ENCODE measurements around the gene TBC1D22B. TPM values are rescaled to one million over a fixed set of nuclear protein-coding genes. Genes with fewer than 3 reads are reported as not detected.

TBC1D22B gene
- total and polyA plus RNA-seq, 2 donors (not counting 3 experiments of a cell fraction or from before 2014, with no cell fraction given) = 13.1 to 13.6 TPM

- FAIRE-seq = no peak
- Histone ChIP-seq H3K36me3 (ENCODE audit: control insufficient read depth in 2 of 2, extremely low read depth in 1 of 2, insufficient read depth in 2 of 2, low read length in 2 of 2) (no peaks in the 10 kb centered on the region), H4K20me1 (replicated peaks; ENCODE audit: control insufficient read depth, extremely low read depth, insufficient read depth, low read length) (no peaks in the 10 kb centered on the region), H3K27ac (ENCODE audit: insufficient read depth, low read depth, low read length) (no peak overlapping the region), H3K9me3 (replicated peaks; ENCODE audit: control insufficient read depth, insufficient read depth, low read length) (no peaks in the 10 kb centered on the region), H3K4me2 (ENCODE audit: insufficient read depth, low read length) (no peak overlapping the region), H3K9me1 (replicated peaks; ENCODE audit: control insufficient read depth, extremely low read depth, insufficient read depth, low read length) (no peaks in the 10 kb centered on the region), H3K27me3 (ENCODE audit: control insufficient read depth in 2 of 2, insufficient read depth in 2 of 2, low read length in 2 of 2) (no peaks in the 10 kb centered on the region), H3K4me1 (ENCODE audit: control insufficient read depth, extremely low read depth, insufficient read depth, low read length) (peaks cover 17% of the 10 kb centered on the region), H3K9ac (replicated peaks; ENCODE audit: extremely low read depth, insufficient read depth, low read length) (no peak overlapping the region), H3K4me3 (replicated peaks in 1 of 3; ENCODE audit: insufficient read depth in 1 of 3, low read depth in 1 of 3, low read length in 3 of 3) (no peak overlapping the region), H3K79me2 (ENCODE audit: control insufficient read depth, insufficient read depth, low read length) (peaks cover 5% of the 10 kb centered on the region), H2AFZ (ENCODE audit: low read depth, low read length) (no peak overlapping the region)
- POLR2A ChIA-PET = no interaction called here
- CTCF ChIA-PET = interaction anchor here (1.5 kb wide), 1 partner anchor 11 kb away, joined by 3 read pairs; no protein-coding TSS in a partner anchor
- no peak for DNase-seq (ENCODE audit: low read depth, low spot score)
- intact Hi-C loops (cut with micrococcal nuclease) (no loop called here), dilution Hi-C loops (cut with MboI; ENCODE audit: extremely low pct_ligation_motif_present, low sequenced_read_pairs) (no loop called here)
- TF ChIP-seq MYC (IDR thresholded peaks at IDR 0.05; ENCODE audit: low read depth, low read length) = no peak
- no peak for TF ChIP-seq POLR2AphosphoS5 (IDR thresholded peaks at IDR 0.05; ENCODE audit: insufficient read depth, low read depth, low read length)
- no peak for TF ChIP-seq EZH2 (IDR thresholded peaks at IDR 0.05; ENCODE audit: borderline replicate concordance, low read depth, low read length, severe bottlenecking)
- TF ChIP-seq POLR2A (IDR thresholded peaks at IDR 0.05; ENCODE audit: low read depth, low read length) = no peak
- no peak for TF ChIP-seq MAX (IDR thresholded peaks at IDR 0.05; ENCODE audit: insufficient read depth, insufficient read length)
- TF ChIP-seq GATA2 (IDR thresholded peaks at IDR 0.05; ENCODE audit: insufficient read depth, insufficient read length, low read depth, low read length) = no peak
- TF ChIP-seq FOS (IDR thresholded peaks at IDR 0.05; ENCODE audit: borderline replicate concordance, insufficient read depth, low read length) = no peak
- TF ChIP-seq JUN (IDR thresholded peaks at IDR 0.05; ENCODE audit: borderline replicate concordance, insufficient read depth, insufficient read length, low read depth) = no peak
- no peak for TF ChIP-seq CTCF (IDR thresholded peaks at IDR 0.05; ENCODE audit: extremely low read depth in 1 of 2, insufficient read depth in 1 of 2, low read depth in 1 of 2, low read length in 2 of 2)
- no TSS peak for BruUV-seq (replicated peaks)
Measured at GRCh38 chr6:37253486-37254007, 4.0 kb upstream of the TBC1D22B start.

Measured in endothelial cell of umbilical vein (primary cell).